GM23338 (cell line): Measurements from ENCODE around the gene MLANA. TPM values are rescaled to one million over a fixed set of nuclear protein-coding genes. Genes with fewer than 3 reads are reported as not detected.

Source experiments
- ATAC-seq: fragments of 200-7000 bp; cut with Tn5 transposase; 3 replicates; pipeline ENCODE4 v1.9.1; 2020
- DNase-seq: peaks from one replicate; pipeline ENCODE4 v3.0.0-alpha.2; 2015; ENCODE audit warnings: low spot score
- H2AFZ ChIP-seq: fragments of 200-600 bp; sonication (generic); 2 replicates; pipeline ENCODE4 v1.8.0; 2016; ENCODE audit warnings: antibody characterized with exemption, mild to moderate bottlenecking, moderate library complexity
- H3F3A ChIP-seq: fragments of 200-600 bp; sonication (generic); replicated peaks from 2 replicates; pipeline ENCODE4 v1.8.0; 2017; ENCODE audit warnings: antibody characterized with exemption, mixed run types, low read depth
- H3K27ac ChIP-seq: fragments of 200-600 bp; sonication (generic); 2 replicates; pipeline ENCODE4 v1.6.1; 2016; ENCODE audit warnings: low read depth
- H3K27me3 ChIP-seq: fragments of 200-600 bp; sonication (generic); 2 replicates; pipeline ENCODE4 v1.8.0; 2016; ENCODE audit warnings: mild to moderate bottlenecking, mixed run types, moderate library complexity; ENCODE audit not compliant: insufficient read depth
- H3K36me3 ChIP-seq: fragments of 200-600 bp; sonication (generic); 2 replicates; pipeline ENCODE4 v1.8.0; 2016; ENCODE audit warnings: mild to moderate bottlenecking; ENCODE audit not compliant: insufficient read depth
- H3K4me1 ChIP-seq: fragments of 200-600 bp; sonication (generic); 2 replicates; pipeline ENCODE4 v1.8.0; 2016; ENCODE audit warnings: mild to moderate bottlenecking, moderate library complexity; ENCODE audit not compliant: insufficient read depth
- H3K4me2 ChIP-seq: fragments of 200-600 bp; sonication (generic); 2 replicates; pipeline ENCODE4 v1.7.1; 2017; ENCODE audit warnings: mixed run types
- H3K4me3 ChIP-seq: fragments of 200-600 bp; sonication (generic); 2 replicates; pipeline ENCODE4 v1.6.1; 2016; ENCODE audit warnings: mixed run types
- H3K79me2 ChIP-seq: fragments of 200-600 bp; sonication (generic); replicated peaks from 2 replicates; pipeline ENCODE4 v1.8.0; 2017; ENCODE audit warnings: mild to moderate bottlenecking; ENCODE audit not compliant: insufficient read depth
- H3K9me2 ChIP-seq: fragments of 200-600 bp; sonication (generic); 2 replicates; pipeline ENCODE4 v1.8.0; 2017; ENCODE audit not compliant: insufficient read depth
- H4K20me1 ChIP-seq: fragments of 200-600 bp; sonication (generic); replicated peaks from 2 replicates; pipeline ENCODE4 v1.8.0; 2017; ENCODE audit warnings: mild to moderate bottlenecking; ENCODE audit not compliant: insufficient read depth
- H3K27ac Mint-ChIP-seq: 2 replicates; pipeline ENCODE4 v1.8.0; 2020; ENCODE audit warnings: inconsistent platforms, mild to moderate bottlenecking, moderate library complexity, mixed read lengths
- H3K27me3 Mint-ChIP-seq: 3 replicates; pipeline ENCODE4 v1.8.0; 2022; ENCODE audit warnings: low read depth, mild to moderate bottlenecking, moderate library complexity, mixed read lengths, inconsistent platforms; ENCODE audit not compliant: insufficient read depth, poor library complexity
- H3K36me3 Mint-ChIP-seq: 3 replicates; pipeline ENCODE4 v1.8.0; 2021; ENCODE audit warnings: low read depth, mild to moderate bottlenecking, inconsistent platforms, moderate library complexity, mixed read lengths
- H3K4me1 Mint-ChIP-seq: 3 replicates; pipeline ENCODE4 v1.8.0; 2020; ENCODE audit warnings: mild to moderate bottlenecking, inconsistent platforms, mixed read lengths
- H3K4me3 Mint-ChIP-seq: 3 replicates; pipeline ENCODE4 v1.8.0; 2021; ENCODE audit warnings: moderate library complexity, mild to moderate bottlenecking, inconsistent platforms, mixed read lengths
- H3K9me3 Mint-ChIP-seq: 3 replicates; pipeline ENCODE4 v1.8.0; 2020; ENCODE audit warnings: moderate library complexity, mild to moderate bottlenecking, inconsistent platforms, mixed read lengths
- CREB1 ChIP-seq: fragments of 250-450 bp; sonication (Bioruptor Pico); IDR thresholded peaks from 2 replicates; pipeline ENCODE4 v1.5.0; 2020; ENCODE audit warnings: low read depth, mild to moderate bottlenecking, moderate library complexity
- EZH2 ChIP-seq: fragments of 200-600 bp; sonication (generic); IDR thresholded peaks from one replicate; pipeline ENCODE4 v1.8.0; 2017; ENCODE audit warnings: antibody characterized with exemption, mild to moderate bottlenecking, low read depth; ENCODE audit not compliant: unreplicated experiment
- EZH2phosphoT487 ChIP-seq: fragments of 200-600 bp; sonication (generic); IDR thresholded peaks from one replicate; pipeline ENCODE4 v1.8.1; 2018; ENCODE audit warnings: antibody characterized with exemption; ENCODE audit not compliant: unreplicated experiment
- JUNB ChIP-seq: IDR thresholded peaks from one replicate; pipeline ENCODE4 v1.6.1; 2016; ENCODE audit warnings: antibody characterized with exemption; ENCODE audit not compliant: unreplicated experiment
- NANOG ChIP-seq: IDR thresholded peaks from 2 replicates; pipeline ENCODE4 v1.6.1; 2016; ENCODE audit warnings: antibody characterized with exemption, borderline replicate concordance
- POLR2AphosphoS5 ChIP-seq: IDR thresholded peaks from 2 replicates; pipeline ENCODE4 v1.6.1; 2016; ENCODE audit warnings: antibody characterized with exemption, low read depth
- STAT1 ChIP-seq: IDR thresholded peaks from one replicate; pipeline ENCODE4 v1.6.1; 2016; ENCODE audit warnings: antibody characterized with exemption; ENCODE audit not compliant: unreplicated experiment
- ZNF114 ChIP-seq: fragments of 250-450 bp; sonication (Bioruptor Pico); IDR thresholded peaks from 2 replicates; pipeline ENCODE4 v1.5.0; 2020; ENCODE audit warnings: mild to moderate bottlenecking, moderate library complexity
- ZNF331 ChIP-seq: fragments of 250-450 bp; sonication (Bioruptor Pico); IDR thresholded peaks from 2 replicates; pipeline ENCODE4 v1.5.0; 2020; ENCODE audit warnings: low read depth, mild to moderate bottlenecking, moderate library complexity
- polyA plus RNA-seq: library from polyadenylated mRNA; unstranded; fragments of >200 nt; fragmentation: Nextera tagmentation; extraction: Ambion mirVana; gene quantifications from 2 replicates; pipeline ENCODE4 v1.2.1, GENCODE V29; 2016
- total RNA-seq: library from RNA; depleted of rRNA; stranded (reverse); fragments of >200 nt; shearing (Covaris generic); gene quantifications from 2 replicates; pipeline ENCODE4 v1.2.3, GENCODE V29; 2014
- TF ChIP-seq, protein P1 (sequence below): IDR thresholded peaks from 2 replicates; pipeline ENCODE4 v1.6.1; 2016; ENCODE audit warnings: antibody characterized with exemption
- TF ChIP-seq, protein P2 (sequence below), 2 experiments: fragments of 200-600 bp in 1 of 2; sonication (generic) in 1 of 2; conservative IDR thresholded peaks; 2 replicates each; pipeline versions ENCODE4 v1.5.1 to v1.6.1; 2016 to 2017; ENCODE audit warnings: antibody characterized with exemption in 2 of 2, low read depth in 2 of 2, mild to moderate bottlenecking in 2 of 2, moderate library complexity in 1 of 2
- TF ChIP-seq, protein P3 (sequence below): IDR thresholded peaks from one replicate; pipeline ENCODE4 v1.6.1; 2018; ENCODE audit warnings: antibody characterized with exemption; ENCODE audit not compliant: unreplicated experiment

MLANA gene
- total and polyA plus RNA-seq, 2 experiments from 2014 or later, result not detected

DNA sequence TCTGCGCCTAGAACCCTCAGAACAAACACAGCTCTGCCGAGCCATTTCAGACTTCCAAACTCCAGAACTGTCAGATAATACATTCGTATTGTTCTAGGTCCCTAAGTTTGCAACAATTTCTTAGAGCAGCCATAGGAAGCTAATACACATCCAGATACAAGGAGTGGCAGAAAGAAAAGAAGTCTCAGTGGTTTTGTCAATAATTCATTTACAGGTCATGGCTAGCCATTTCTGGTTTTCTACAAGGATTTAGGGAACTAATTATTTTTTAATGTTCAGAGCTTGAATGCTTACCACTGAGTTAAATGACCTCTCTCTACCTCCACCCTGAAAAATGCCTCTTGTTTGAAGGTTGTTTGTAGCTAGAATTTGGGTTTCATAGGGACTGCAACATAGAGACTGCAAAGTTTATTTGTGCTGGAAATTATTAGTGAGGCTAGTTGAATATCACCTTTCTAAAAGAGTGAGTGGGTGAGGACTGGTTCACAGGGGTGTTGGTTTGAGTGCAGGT, 42.3 kb upstream of the MLANA start:
- Histone ChIP-seq H3K79me2 (no peaks in the 10 kb centered on the region), H3K4me3 (no peak overlapping the region), H3K4me2 (no peak overlapping the region), H2AFZ (no peak overlapping the region), H3K27me3 (no peaks in the 10 kb centered on the region), H3K9me2 (no peaks in the 10 kb centered on the region), H3F3A (no peaks in the 10 kb centered on the region), H3K27ac (no peak overlapping the region), H3K36me3 (no peaks in the 10 kb centered on the region), H4K20me1 (no peaks in the 10 kb centered on the region), H3K4me1 (peaks cover 4% of the 10 kb centered on the region)
- no peak overlapping the region for H3K27ac Mint-ChIP-seq
- no peak overlapping the region for H3K4me3 Mint-ChIP-seq
- H3K9me3 Mint-ChIP-seq, result no peaks in the 10 kb centered on the region
- DNase-seq, result no peak
- peaks cover 3% of the 10 kb centered on the region for H3K27me3 Mint-ChIP-seq
- no peak for ATAC-seq
- no peaks in the 10 kb centered on the region for H3K36me3 Mint-ChIP-seq
- peaks cover 8% of the 10 kb centered on the region; the same call in 2 of the 3 replicates for H3K4me1 Mint-ChIP-seq
- TF ChIP-seq CREB1 (CRISPR knock-in tag) (no peak), ZNF114 (CRISPR knock-in tag) (no peak), EZH2 (no peak), STAT1 (no peak), EZH2phosphoT487 (no peak), ZNF331 (CRISPR knock-in tag) (no peak), NANOG (no peak), JUNB (no peak), POLR2AphosphoS5 (no peak)
- TF ChIP-seq, protein P1, sequence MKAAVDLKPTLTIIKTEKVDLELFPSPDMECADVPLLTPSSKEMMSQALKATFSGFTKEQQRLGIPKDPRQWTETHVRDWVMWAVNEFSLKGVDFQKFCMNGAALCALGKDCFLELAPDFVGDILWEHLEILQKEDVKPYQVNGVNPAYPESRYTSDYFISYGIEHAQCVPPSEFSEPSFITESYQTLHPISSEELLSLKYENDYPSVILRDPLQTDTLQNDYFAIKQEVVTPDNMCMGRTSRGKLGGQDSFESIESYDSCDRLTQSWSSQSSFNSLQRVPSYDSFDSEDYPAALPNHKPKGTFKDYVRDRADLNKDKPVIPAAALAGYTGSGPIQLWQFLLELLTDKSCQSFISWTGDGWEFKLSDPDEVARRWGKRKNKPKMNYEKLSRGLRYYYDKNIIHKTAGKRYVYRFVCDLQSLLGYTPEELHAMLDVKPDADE, result no peak
- TF ChIP-seq, protein P2, sequence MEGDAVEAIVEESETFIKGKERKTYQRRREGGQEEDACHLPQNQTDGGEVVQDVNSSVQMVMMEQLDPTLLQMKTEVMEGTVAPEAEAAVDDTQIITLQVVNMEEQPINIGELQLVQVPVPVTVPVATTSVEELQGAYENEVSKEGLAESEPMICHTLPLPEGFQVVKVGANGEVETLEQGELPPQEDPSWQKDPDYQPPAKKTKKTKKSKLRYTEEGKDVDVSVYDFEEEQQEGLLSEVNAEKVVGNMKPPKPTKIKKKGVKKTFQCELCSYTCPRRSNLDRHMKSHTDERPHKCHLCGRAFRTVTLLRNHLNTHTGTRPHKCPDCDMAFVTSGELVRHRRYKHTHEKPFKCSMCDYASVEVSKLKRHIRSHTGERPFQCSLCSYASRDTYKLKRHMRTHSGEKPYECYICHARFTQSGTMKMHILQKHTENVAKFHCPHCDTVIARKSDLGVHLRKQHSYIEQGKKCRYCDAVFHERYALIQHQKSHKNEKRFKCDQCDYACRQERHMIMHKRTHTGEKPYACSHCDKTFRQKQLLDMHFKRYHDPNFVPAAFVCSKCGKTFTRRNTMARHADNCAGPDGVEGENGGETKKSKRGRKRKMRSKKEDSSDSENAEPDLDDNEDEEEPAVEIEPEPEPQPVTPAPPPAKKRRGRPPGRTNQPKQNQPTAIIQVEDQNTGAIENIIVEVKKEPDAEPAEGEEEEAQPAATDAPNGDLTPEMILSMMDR (conservative IDR thresholded peaks at IDR 0.05; ENCODE audit: low read depth in 2 of 2), result no peak
- TF ChIP-seq, protein P3, sequence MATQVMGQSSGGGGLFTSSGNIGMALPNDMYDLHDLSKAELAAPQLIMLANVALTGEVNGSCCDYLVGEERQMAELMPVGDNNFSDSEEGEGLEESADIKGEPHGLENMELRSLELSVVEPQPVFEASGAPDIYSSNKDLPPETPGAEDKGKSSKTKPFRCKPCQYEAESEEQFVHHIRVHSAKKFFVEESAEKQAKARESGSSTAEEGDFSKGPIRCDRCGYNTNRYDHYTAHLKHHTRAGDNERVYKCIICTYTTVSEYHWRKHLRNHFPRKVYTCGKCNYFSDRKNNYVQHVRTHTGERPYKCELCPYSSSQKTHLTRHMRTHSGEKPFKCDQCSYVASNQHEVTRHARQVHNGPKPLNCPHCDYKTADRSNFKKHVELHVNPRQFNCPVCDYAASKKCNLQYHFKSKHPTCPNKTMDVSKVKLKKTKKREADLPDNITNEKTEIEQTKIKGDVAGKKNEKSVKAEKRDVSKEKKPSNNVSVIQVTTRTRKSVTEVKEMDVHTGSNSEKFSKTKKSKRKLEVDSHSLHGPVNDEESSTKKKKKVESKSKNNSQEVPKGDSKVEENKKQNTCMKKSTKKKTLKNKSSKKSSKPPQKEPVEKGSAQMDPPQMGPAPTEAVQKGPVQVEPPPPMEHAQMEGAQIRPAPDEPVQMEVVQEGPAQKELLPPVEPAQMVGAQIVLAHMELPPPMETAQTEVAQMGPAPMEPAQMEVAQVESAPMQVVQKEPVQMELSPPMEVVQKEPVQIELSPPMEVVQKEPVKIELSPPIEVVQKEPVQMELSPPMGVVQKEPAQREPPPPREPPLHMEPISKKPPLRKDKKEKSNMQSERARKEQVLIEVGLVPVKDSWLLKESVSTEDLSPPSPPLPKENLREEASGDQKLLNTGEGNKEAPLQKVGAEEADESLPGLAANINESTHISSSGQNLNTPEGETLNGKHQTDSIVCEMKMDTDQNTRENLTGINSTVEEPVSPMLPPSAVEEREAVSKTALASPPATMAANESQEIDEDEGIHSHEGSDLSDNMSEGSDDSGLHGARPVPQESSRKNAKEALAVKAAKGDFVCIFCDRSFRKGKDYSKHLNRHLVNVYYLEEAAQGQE, result no peak
